H1 (cell line): ENCODE measurements around the gene KANSL2. TPM values are rescaled to one million over a fixed set of nuclear protein-coding genes. Genes with fewer than 3 reads are reported as not detected.

Source experiments
- polyA plus RNA-seq, 7 experiments: library from polyadenylated mRNA; depleted of rRNA in 3 of 7; stranded (reverse) in 5 of 7; unstranded in 2 of 7; fragments of >200 nt in 5 of 7; fragments of 200-250 nt in 2 of 7; gene quantifications; 1 replicate in 5 of 7; 2 replicates in 1 of 7; 4 replicates in 1 of 7; pipeline versions ENCODE4 v1.2.1 to v1.2.3, GENCODE V29; 2011 to 2013; ENCODE audit warnings: missing spikeins in 2 of 7, mixed read lengths in 2 of 7
- total RNA-seq: library from RNA; stranded (reverse); fragmentation: NEBNext Ultra II Directional; extraction: Animal tissue kit (Norgen Biotek cat#: 25700); gene quantifications from 2 replicates; pipeline ENCODE4 v1.2.1, GENCODE V29; 2021
- TF ChIP-seq, protein P1 (sequence below): fragments of 300-600 bp; sonication (generic); IDR thresholded peaks from 2 replicates; pipeline ENCODE4 v1.7.1; 2012; ENCODE audit warnings: low read length, moderate library complexity, mild to moderate bottlenecking, inconsistent platforms; ENCODE audit not compliant: insufficient replicate concordance

The KANSL2 gene
- total and polyA plus RNA-seq, 2 of the 8 experiments (the other 6 are each of a cell fraction or from before 2014, with no cell fraction given): 48.4 to 50.7 TPM

DNA sequence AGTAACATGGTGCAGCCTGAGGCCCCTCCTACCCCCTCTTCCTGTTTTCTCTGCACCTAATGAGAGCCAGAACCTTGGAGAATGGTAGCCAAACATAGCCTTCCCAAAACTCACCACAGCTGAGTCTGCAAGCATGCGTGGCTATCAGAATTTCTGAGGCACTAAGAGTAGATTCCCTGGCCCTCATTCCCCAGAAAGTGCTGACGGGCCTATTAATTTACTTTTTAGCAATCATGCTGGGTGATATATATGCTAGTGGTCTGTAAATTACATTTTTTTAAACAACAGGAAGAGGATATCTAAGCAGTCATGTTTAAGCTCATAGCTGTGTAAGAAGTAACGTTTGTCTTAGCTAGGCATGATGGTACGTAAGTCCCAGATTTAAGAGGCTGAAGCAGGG is 30.4 kb downstream of the KANSL2 start (continued):
- TF ChIP-seq, protein P1, sequence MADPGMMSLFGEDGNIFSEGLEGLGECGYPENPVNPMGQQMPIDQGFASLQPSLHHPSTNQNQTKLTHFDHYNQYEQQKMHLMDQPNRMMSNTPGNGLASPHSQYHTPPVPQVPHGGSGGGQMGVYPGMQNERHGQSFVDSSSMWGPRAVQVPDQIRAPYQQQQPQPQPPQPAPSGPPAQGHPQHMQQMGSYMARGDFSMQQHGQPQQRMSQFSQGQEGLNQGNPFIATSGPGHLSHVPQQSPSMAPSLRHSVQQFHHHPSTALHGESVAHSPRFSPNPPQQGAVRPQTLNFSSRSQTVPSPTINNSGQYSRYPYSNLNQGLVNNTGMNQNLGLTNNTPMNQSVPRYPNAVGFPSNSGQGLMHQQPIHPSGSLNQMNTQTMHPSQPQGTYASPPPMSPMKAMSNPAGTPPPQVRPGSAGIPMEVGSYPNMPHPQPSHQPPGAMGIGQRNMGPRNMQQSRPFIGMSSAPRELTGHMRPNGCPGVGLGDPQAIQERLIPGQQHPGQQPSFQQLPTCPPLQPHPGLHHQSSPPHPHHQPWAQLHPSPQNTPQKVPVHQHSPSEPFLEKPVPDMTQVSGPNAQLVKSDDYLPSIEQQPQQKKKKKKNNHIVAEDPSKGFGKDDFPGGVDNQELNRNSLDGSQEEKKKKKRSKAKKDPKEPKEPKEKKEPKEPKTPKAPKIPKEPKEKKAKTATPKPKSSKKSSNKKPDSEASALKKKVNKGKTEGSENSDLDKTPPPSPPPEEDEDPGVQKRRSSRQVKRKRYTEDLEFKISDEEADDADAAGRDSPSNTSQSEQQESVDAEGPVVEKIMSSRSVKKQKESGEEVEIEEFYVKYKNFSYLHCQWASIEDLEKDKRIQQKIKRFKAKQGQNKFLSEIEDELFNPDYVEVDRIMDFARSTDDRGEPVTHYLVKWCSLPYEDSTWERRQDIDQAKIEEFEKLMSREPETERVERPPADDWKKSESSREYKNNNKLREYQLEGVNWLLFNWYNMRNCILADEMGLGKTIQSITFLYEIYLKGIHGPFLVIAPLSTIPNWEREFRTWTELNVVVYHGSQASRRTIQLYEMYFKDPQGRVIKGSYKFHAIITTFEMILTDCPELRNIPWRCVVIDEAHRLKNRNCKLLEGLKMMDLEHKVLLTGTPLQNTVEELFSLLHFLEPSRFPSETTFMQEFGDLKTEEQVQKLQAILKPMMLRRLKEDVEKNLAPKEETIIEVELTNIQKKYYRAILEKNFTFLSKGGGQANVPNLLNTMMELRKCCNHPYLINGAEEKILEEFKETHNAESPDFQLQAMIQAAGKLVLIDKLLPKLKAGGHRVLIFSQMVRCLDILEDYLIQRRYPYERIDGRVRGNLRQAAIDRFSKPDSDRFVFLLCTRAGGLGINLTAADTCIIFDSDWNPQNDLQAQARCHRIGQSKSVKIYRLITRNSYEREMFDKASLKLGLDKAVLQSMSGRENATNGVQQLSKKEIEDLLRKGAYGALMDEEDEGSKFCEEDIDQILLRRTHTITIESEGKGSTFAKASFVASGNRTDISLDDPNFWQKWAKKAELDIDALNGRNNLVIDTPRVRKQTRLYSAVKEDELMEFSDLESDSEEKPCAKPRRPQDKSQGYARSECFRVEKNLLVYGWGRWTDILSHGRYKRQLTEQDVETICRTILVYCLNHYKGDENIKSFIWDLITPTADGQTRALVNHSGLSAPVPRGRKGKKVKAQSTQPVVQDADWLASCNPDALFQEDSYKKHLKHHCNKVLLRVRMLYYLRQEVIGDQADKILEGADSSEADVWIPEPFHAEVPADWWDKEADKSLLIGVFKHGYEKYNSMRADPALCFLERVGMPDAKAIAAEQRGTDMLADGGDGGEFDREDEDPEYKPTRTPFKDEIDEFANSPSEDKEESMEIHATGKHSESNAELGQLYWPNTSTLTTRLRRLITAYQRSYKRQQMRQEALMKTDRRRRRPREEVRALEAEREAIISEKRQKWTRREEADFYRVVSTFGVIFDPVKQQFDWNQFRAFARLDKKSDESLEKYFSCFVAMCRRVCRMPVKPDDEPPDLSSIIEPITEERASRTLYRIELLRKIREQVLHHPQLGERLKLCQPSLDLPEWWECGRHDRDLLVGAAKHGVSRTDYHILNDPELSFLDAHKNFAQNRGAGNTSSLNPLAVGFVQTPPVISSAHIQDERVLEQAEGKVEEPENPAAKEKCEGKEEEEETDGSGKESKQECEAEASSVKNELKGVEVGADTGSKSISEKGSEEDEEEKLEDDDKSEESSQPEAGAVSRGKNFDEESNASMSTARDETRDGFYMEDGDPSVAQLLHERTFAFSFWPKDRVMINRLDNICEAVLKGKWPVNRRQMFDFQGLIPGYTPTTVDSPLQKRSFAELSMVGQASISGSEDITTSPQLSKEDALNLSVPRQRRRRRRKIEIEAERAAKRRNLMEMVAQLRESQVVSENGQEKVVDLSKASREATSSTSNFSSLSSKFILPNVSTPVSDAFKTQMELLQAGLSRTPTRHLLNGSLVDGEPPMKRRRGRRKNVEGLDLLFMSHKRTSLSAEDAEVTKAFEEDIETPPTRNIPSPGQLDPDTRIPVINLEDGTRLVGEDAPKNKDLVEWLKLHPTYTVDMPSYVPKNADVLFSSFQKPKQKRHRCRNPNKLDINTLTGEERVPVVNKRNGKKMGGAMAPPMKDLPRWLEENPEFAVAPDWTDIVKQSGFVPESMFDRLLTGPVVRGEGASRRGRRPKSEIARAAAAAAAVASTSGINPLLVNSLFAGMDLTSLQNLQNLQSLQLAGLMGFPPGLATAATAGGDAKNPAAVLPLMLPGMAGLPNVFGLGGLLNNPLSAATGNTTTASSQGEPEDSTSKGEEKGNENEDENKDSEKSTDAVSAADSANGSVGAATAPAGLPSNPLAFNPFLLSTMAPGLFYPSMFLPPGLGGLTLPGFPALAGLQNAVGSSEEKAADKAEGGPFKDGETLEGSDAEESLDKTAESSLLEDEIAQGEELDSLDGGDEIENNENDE: no peak
